Smooth muscle cell (in vitro differentiated cells): ENCODE measurements around the gene LDLRAD4. TPM values are rescaled to one million over a fixed set of nuclear protein-coding genes. Genes with fewer than 3 reads are reported as not detected.

ENCODE experiments used
- DNase-seq: peaks from one replicate; lab custom pipeline; 2025; ENCODE audit not compliant: unreplicated experiment; lab: John Stamatoyannopoulos, UW
- H2AFZ ChIP-seq: fragments of 200-600 bp; sonication (generic); 2 replicates; pipeline ENCODE4 v1.6.0; 2016; ENCODE audit warnings: antibody characterized with exemption, low read depth, mild to moderate bottlenecking
- H3F3A ChIP-seq: fragments of 200-600 bp; sonication (generic); 2 replicates; pipeline ENCODE4 v1.6.0; 2017; ENCODE audit warnings: antibody characterized with exemption, low read depth
- H3K27ac ChIP-seq: fragments of 200-600 bp; sonication (generic); 2 replicates; pipeline ENCODE4 v1.5.1; 2016; ENCODE audit warnings: low read depth, mild to moderate bottlenecking
- H3K27me3 ChIP-seq: fragments of 200-600 bp; sonication (generic); 2 replicates; pipeline ENCODE4 v1.6.1; 2016; ENCODE audit warnings: low read depth, mild to moderate bottlenecking
- H3K36me3 ChIP-seq: fragments of 200-600 bp; sonication (generic); 2 replicates; pipeline ENCODE4 v1.5.1; 2016; ENCODE audit warnings: low read depth
- H3K4me1 ChIP-seq: fragments of 200-600 bp; sonication (generic); 2 replicates; pipeline ENCODE4 v1.5.1; 2016; ENCODE audit warnings: low read depth
- H3K4me2 ChIP-seq: fragments of 200-600 bp; sonication (generic); 2 replicates; pipeline ENCODE4 v1.6.0; 2016; ENCODE audit warnings: mild to moderate bottlenecking
- H3K4me3 ChIP-seq: fragments of 200-600 bp; sonication (generic); 2 replicates; pipeline ENCODE4 v1.5.1; 2016; ENCODE audit warnings: mild to moderate bottlenecking
- H3K79me2 ChIP-seq: fragments of 200-600 bp; sonication (generic); 2 replicates; pipeline ENCODE4 v1.6.0; 2016; ENCODE audit warnings: low read depth, mild to moderate bottlenecking
- H3K9ac ChIP-seq: fragments of 200-600 bp; sonication (generic); 2 replicates; pipeline ENCODE4 v1.6.0; 2016; ENCODE audit warnings: low read depth
- H3K9me3 ChIP-seq: fragments of 200-600 bp; sonication (generic); replicated peaks from 2 replicates; pipeline ENCODE4 v1.5.1; 2016; ENCODE audit warnings: low read depth
- H4K20me1 ChIP-seq: fragments of 200-600 bp; sonication (generic); 2 replicates; pipeline ENCODE4 v1.6.0; 2016; ENCODE audit warnings: low read depth
- WGBS: methylation state at CpG from one replicate; pipeline ENCODE4 v1.1.7; 2016; ENCODE audit warnings: low lambda C conversion rate; 5-methylcytosine and 5-hydroxymethylcytosine counted together
- polyA plus RNA-seq: library from polyadenylated mRNA; unstranded; fragments of >200 nt; fragmentation: Nextera tagmentation; extraction: Ambion mirVana; gene quantifications from 2 replicates; pipeline ENCODE4 v1.2.1, GENCODE V29; 2016
- total RNA-seq: library from RNA; depleted of rRNA; stranded (reverse); fragments of >200 nt; gene quantifications from 2 replicates; pipeline ENCODE4 v1.2.3, GENCODE V29; 2014
- TF ChIP-seq, protein P1 (sequence below): fragments of 200-600 bp; sonication (generic); IDR thresholded peaks from 2 replicates; pipeline ENCODE4 v1.5.1; 2017; ENCODE audit warnings: borderline replicate concordance, mild to moderate bottlenecking, antibody characterized with exemption; ENCODE audit not compliant: insufficient read depth, poor library complexity, severe bottlenecking

Gene LDLRAD4
- total and polyA plus RNA-seq, 2 experiments from 2014 or later: 36.2 to 48.3 TPM

- DNase-seq: no peak
Measured at GRCh38 chr18:13455960-13456481, 237.5 kb downstream of the LDLRAD4 start.

GRCh38 chr18:13456736-13457271 is 238.2 kb downstream of the LDLRAD4 start:
- H3K9ac ChIP-seq: no peak overlapping the region
- peak overlapping the region; percentile 1 for H3K27ac ChIP-seq
- H2AFZ ChIP-seq: no peak overlapping the region
- TF ChIP-seq, protein P1, sequence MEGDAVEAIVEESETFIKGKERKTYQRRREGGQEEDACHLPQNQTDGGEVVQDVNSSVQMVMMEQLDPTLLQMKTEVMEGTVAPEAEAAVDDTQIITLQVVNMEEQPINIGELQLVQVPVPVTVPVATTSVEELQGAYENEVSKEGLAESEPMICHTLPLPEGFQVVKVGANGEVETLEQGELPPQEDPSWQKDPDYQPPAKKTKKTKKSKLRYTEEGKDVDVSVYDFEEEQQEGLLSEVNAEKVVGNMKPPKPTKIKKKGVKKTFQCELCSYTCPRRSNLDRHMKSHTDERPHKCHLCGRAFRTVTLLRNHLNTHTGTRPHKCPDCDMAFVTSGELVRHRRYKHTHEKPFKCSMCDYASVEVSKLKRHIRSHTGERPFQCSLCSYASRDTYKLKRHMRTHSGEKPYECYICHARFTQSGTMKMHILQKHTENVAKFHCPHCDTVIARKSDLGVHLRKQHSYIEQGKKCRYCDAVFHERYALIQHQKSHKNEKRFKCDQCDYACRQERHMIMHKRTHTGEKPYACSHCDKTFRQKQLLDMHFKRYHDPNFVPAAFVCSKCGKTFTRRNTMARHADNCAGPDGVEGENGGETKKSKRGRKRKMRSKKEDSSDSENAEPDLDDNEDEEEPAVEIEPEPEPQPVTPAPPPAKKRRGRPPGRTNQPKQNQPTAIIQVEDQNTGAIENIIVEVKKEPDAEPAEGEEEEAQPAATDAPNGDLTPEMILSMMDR: no peak
- no peak for DNase-seq
- H3K27me3 ChIP-seq: no peaks in the 10 kb centered on the region
- no peak overlapping the region for H3K4me2 ChIP-seq
- WGBS: 90% methylated on average over 3 of the region's 3 CpGs
- H3K4me1 ChIP-seq: peaks cover 5% of the 10 kb centered on the region
- no peaks in the 10 kb centered on the region for H3K36me3 ChIP-seq
- peaks cover 35% of the 10 kb centered on the region for H4K20me1 ChIP-seq
- no peak overlapping the region for H3K4me3 ChIP-seq
- H3F3A ChIP-seq: peaks cover 10% of the 10 kb centered on the region
- peaks cover 49% of the 10 kb centered on the region for H3K79me2 ChIP-seq
- no peaks in the 10 kb centered on the region for H3K9me3 ChIP-seq

More at GRCh38 chr18:13455960-13456481, 237.5 kb downstream of the LDLRAD4 start:
- Histone ChIP-seq H3K36me3 (no peaks in the 10 kb centered on the region), H3K9ac (no peak overlapping the region), H4K20me1 (peaks cover 33% of the 10 kb centered on the region), H2AFZ (no peak overlapping the region), H3K79me2 (peaks cover 49% of the 10 kb centered on the region), H3K4me1 (peaks cover 9% of the 10 kb centered on the region), H3K4me3 (no peak overlapping the region), H3K9me3 (no peaks in the 10 kb centered on the region), H3K27ac (peak overlapping the region; percentile 1), H3K4me2 (no peak overlapping the region), H3K27me3 (no peaks in the 10 kb centered on the region), H3F3A (peaks cover 15% of the 10 kb centered on the region)
- WGBS: 91% methylated on average over 19 of the region's 19 CpGs
- TF ChIP-seq, protein P1: no peak

- WGBS: 95% methylated on average over 10 of the region's 10 CpGs
- DNase-seq: no peak
- no peak overlapping the region for H3K27ac ChIP-seq
Measured at GRCh38 chr18:13457327-13457726, 238.8 kb downstream of the LDLRAD4 start.

More at GRCh38 chr18:13457327-13457726, 238.8 kb downstream of the LDLRAD4 start:
- H3K9ac ChIP-seq: no peak overlapping the region
- H3K4me3 ChIP-seq: no peak overlapping the region
- no peak overlapping the region for H2AFZ ChIP-seq
- no peak overlapping the region for H3K4me2 ChIP-seq
- H4K20me1 ChIP-seq: peaks cover 35% of the 10 kb centered on the region
- H3K79me2 ChIP-seq: peaks cover 50% of the 10 kb centered on the region
- no peaks in the 10 kb centered on the region for H3K9me3 ChIP-seq
- H3K4me1 ChIP-seq: no peaks in the 10 kb centered on the region
- TF ChIP-seq, protein P1: no peak
- H3K27me3 ChIP-seq: no peaks in the 10 kb centered on the region
- peaks cover 5% of the 10 kb centered on the region for H3F3A ChIP-seq
- H3K36me3 ChIP-seq: no peaks in the 10 kb centered on the region
